HG03460 (cell line): ENCODE results near the gene UVSSA.
"Not testable (repeated sequence)": the region's sequence is repeated elsewhere in the genome, so short reads cannot be mapped to it uniquely, and the experiment has no call there.

Source experiments
- ATAC-seq: cut with Tn5 transposase; IDR thresholded peaks from one replicate; pipeline ENCODE4 v1.9.1; 2021; ENCODE audit not compliant: unreplicated experiment

UVSSA gene

GRCh38 chr4:1329408-1330371 lies 17.3 kb upstream of the UVSSA start:
- ATAC-seq: no peak

- ATAC-seq: no peak
Measured at GRCh38 chr4:1330761-1331590, 16.0 kb upstream of the UVSSA start.

DNA sequence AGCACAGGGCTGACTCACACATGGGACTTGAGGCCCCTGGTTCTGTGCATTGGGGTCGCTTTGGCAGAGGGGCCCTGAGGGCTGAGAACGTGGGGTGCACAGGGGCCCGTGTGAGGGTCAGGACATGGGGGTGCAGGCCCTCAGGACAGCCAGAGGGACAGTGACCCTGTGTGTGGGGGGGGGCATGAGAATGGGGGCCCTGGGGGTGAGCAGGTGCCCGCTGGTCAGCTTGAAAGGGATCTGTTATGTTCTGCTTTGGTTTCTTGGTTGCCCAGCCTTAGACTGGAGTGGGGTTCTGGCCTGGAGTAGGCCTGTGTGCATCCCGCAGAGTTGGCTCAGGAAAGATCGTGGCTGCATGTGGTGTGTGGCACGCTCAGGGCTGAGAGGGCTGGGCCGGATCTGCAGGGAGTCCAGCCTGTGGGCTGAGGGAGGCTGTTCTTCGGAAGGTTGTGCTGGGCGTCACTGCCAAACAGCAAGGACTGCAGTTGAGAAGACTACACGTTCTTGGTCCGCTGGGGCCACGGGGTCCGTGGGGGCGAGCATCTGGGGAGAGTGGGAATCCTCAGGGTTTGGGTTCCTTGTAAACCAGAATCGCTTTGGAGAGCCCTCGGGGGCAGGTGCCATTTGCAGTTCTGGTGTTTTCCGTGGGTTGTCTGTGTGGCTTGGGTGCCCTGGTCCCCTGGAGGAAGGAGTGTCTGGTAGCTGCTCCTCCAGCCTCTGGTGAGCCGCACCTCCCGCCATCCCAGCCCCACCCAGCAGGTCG lies 15.2 kb upstream of the UVSSA start:
- no peak for ATAC-seq

GRCh38 chr4:1332686-1333085 lies 14.3 kb upstream of the UVSSA start:
- ATAC-seq: no peak

DNA sequence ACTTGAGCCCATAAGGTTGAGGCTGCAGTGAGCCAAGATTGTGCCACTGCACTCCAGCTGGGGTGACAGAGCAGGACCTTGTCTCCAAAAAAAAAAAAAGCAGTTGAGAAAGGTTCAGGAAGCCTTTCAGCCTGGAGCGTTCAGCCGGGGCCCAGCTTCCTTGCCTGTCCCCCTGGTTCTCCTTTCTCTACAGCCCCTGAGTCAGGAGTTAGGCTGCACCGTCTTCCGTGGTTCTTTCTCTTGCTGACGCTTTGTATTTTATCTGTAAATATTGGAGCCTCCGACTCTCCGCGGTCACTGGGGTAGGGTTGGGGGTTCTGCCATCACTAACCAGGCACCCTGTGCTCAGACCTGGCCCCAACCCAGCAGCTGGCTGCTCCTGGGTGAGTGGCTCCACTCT lies 13.8 kb upstream of the UVSSA start:
- ATAC-seq: no peak

DNA sequence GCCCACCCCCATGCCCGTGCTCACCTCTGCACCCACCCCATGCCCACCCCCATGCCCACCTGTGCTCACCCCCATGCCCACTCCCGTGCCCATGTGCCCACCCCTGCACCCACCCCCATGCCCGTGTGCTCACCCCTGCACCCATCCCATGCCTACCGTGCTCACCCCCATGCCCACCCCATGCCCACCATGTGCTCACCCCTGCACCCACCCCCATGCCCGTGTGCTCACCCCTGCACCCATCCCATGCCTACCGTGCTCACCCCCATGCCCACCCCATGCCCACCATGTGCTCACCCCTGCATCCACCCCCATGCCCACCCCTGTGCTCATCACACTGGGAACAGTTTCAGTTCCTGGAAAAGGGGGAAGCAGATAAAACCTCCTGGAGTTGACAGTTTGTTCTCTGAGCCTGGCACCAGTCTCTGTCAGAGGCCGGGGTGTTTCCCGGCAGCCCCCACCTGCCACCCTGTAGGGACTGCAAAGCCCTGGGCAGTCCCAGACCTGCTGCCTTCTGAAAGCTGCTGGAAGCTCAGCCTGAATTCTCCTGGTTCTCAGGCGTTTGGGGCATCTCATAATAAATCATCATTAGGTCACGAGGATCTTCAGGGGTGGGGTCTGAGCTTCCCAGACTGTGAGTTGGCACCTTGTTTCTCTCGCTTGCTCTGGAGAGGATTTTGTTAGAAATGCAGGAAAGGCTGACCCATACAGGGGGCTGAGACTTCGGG lies 13.0 kb upstream of the UVSSA start:
- ATAC-seq: not testable (repeated sequence)

DNA sequence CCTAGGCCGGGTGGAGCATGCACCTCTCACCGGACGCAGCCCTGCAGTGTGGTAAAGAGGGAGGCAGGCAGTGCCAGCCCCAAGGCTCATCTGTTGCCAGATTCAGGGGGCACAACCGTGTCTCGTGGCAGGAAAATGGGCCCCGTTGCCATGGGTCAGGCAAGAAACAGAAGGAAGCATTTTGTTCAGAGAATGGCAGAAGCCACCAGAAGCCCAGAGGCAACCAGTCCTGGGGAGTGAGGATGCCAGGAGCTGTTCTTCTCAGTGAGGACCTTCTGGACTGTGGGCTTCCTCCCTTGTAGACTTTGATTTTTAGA lies 12.5 kb upstream of the UVSSA start:
- ATAC-seq: no peak

DNA sequence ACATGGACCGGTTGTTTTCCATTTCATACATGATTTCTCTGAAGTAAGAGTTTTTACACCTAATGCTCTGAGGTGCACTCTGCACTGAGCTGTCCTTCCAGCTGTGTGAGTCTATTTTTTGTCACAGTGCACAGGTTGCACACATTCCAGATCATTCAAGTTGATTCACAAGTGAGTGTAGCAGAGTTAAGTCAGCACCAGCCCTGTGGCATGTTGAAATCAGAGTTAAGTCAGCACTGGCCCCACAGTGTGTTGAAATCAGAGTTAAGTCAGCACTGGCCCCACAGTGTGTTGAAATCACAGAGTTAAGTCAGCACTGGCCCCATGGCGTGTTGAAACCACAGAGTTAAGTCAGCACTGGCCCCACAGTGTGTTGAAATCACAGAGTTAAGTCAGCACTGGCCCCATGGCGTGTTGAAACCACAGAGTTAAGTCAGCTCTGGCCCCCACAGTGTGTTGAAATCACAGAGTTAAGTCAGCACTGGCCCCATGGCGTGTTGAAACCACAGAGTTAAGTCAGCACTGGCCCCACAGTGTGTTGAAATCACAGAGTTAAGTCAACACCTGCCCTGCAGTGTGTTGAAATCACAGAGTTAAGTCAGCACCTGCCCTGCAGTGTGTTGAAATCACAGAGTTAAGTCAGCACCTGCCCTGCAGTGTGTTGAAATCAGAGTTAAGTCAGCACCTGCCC lies 11.7 kb upstream of the UVSSA start:
- ATAC-seq: not testable (repeated sequence)

GRCh38 chr4:1336088-1336491 lies 10.9 kb upstream of the UVSSA start:
- ATAC-seq: no peak

DNA sequence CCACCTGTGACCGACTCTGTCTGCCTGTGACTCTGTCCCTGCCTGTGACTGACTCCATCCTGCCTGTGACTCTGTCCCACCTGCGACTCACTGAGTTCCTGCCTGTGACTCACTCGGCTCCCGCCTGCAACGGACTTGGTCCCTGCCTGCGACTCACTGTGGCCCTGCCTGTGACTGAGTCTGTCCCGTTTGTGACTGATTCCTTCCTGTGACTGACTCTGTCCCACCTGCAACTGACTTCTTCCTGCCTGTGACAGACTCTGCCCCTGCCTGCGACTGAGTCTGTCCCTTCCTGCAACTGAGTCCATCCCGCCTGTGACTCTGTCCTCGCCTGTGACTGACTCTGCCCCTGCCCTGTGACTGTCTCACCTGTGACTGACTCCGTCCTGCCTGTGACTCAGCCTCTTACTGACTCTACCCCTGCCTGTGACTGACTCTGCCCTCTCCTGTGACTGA lies 9.6 kb upstream of the UVSSA start:
- ATAC-seq: no peak

DNA sequence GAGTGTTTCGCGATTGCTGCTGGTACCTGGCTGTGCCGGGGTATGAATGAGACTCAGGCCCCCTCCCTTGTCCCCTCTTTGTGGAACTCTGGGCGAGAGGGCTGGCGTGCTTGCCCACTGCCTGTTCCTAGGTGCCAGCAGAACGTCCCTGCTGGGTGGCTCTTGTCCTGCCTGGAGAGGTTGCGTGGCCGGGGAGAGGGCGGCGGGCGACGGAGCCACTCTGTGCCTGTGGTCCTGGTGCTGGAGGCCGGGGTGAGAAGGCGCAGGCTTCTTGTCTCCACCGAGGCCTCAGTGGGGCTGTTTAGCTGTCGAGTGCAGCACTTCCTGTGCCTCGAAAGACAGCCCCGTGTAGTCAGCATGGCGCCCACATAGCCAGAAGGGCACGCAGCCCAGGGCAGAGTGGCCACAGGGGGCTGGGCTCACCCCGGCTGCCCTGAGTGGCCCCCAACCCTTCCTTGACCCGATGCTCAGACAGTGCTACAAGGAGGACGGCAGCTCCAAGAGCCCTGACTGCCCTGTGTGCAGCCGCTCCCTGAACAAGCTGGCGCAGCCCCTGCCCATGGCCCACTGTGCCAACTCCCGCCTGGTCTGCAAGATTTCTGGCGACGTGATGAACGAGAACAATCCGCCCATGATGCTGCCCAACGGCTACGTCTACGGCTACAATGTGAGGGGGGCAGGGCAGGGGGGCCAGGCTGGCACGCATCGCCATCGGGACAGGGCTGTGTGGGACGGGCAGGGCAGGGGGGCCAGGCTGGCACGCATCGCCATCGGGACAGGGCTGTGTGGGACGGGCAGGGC lies 8.9 kb upstream of the UVSSA start:
- no peak for ATAC-seq

DNA sequence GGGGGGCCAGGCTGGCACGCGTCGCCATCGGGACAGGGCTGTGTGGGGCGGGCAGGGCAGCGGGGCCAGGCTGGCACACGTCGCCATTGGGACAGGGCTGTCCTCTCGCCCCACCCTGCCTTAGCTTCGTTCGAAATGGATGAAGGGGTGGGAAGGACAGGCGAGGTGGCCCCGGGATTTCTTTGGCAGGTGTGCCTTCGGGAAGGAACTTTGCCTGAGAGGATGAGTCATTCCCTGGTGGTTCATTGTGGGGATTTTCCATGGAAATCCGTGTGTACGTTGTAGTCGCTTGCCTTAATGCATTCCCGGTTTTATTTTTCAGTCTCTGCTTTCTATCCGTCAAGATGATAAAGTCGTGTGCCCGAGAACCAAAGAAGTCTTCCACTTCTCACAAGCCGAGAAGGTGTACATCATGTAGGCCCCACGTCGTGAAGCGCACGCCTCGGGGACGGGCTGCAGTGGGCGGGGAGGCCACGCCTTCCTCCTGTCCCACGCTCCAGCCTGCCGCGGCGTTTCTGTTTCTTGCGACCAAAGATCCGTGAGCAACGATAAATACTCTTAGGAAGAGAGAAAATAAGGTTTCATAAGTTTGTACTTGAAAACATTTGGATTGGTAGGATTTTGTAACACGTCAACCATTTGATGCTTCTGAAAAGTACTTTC lies 8.1 kb upstream of the UVSSA start:
- no peak for ATAC-seq

DNA sequence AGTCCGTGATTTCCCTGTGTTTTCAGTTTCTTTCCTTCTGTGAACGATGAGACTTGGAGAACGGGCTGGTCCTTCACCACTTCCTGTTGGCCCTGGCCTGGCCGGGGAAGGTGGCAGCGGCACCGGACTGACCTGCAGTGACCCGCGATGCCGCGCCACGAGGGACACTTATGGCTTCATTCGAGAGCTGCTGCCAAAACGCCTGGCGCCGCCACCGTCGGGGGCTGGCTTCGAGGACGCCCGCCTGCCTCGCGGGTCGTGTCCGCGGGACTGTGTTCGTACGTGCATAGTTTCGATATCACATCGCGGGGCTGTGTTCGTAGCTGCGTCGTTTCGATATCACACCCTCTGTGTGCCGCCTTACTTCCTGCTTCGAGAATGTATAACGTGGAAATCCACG lies 7.5 kb upstream of the UVSSA start:
- ATAC-seq: no peak

GRCh38 chr4:1340181-1340747 lies 6.7 kb upstream of the UVSSA start:
- ATAC-seq: no peak

DNA sequence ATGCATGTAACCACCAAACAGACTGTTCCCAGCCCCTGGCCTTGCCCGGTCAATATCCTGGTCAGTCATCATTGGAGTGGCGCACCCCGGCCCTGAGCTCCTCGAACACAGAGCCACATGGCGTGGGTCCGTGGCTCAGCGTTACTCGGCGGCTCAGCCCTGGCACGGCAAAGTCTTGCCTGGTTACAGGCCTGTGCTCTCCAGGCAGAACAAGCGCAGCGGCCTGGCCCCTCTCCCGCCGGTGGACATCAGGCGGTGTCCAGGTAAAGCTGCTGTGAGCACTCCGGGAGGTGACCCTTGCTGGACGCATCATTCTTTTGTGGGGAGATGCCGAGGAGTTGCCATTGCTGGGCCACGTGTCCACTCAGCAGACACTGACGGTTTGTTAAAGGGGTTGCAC lies 6.1 kb upstream of the UVSSA start:
- ATAC-seq: no peak

DNA sequence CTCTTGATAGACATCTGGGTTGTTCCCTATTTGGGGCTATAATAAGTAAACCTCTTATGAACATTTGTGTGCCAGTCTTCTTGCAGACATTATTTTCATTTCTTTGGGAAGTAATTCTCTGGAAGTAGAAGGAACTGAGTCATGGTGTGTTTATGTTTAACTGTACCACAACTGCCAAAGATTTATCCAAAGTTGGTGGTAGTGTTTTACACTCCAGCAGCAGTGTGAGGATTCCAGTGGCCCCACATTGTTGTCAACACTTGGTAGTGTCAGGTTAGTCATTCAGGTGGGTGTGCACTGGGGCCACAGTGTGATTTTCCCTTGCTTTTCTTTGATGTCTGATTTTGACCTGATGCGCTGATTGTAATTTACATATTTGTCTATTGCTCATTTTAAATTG lies 5.0 kb upstream of the UVSSA start:
- ATAC-seq: no peak

DNA sequence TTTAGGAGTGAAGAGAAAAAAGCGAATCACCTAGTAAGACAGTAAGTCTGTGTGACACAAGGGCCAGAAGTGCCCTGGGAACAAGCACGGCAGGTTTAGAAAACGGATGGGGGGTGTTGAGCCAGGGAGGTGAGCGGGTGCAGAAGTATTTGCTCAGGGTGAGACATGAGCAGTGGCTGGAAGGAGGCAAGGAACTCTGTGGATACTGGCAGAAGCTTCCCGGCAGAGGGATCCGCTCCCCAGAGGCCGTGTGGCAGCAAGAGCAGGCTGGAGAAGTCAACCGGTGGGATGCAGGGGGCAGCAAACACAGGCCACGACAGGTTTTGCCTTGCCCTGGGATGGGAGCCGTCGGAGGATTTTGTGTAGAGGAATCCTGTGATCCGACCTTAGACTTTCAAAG lies 2.3 kb upstream of the UVSSA start:
- ATAC-seq: no peak
